Calu3 (cell line): ENCODE data around the gene ARHGAP5. TPM values are rescaled to one million over a fixed set of nuclear protein-coding genes. Genes with fewer than 3 reads are reported as not detected.

ENCODE experiments used
- BruUV-seq: library from RNA; stranded (reverse); fragments of 400-500 nt; replicated peaks from 2 replicates; lab custom pipeline; 2021; lab: Mats Ljungman, UMichigan
- CTCF ChIA-PET: fragments of 300-600 bp; sonication (Branson Sonifier 250); formaldehyde crosslinking; loops from one replicate; lab custom pipeline; 2022; ENCODE audit warnings: antibody characterized with exemption; lab: Charles Lee
- DNase-seq: peaks from one replicate; pipeline ENCODE4 v3.0.0; 2022
- H3K27ac Mint-ChIP-seq: one replicate; pipeline ENCODE4 v1.8.0; 2022; ENCODE audit warnings: mixed read lengths; ENCODE audit not compliant: unreplicated experiment
- H3K27me3 Mint-ChIP-seq: one replicate; pipeline ENCODE4 v1.8.0; 2022; ENCODE audit warnings: mixed read lengths; ENCODE audit not compliant: unreplicated experiment
- H3K36me3 Mint-ChIP-seq: one replicate; pipeline ENCODE4 v1.8.0; 2022; ENCODE audit warnings: mild to moderate bottlenecking, moderate library complexity, mixed read lengths; ENCODE audit not compliant: insufficient read depth, unreplicated experiment
- H3K4me1 Mint-ChIP-seq: one replicate; pipeline ENCODE4 v1.8.0; 2022; ENCODE audit warnings: mild to moderate bottlenecking, low read depth, mixed read lengths; ENCODE audit not compliant: unreplicated experiment
- H3K4me3 Mint-ChIP-seq: one replicate; pipeline ENCODE4 v1.8.0; 2022; ENCODE audit warnings: mild to moderate bottlenecking, low read depth, moderate library complexity, mixed read lengths; ENCODE audit not compliant: unreplicated experiment
- H3K9me3 Mint-ChIP-seq: one replicate; pipeline ENCODE4 v1.8.0; 2022; ENCODE audit warnings: low read depth, mixed read lengths; ENCODE audit not compliant: unreplicated experiment
- CTCF ChIP-seq: fragments of 200-600 bp; IDR thresholded peaks from one replicate; pipeline ENCODE4 v1.8.0; 2022; ENCODE audit warnings: antibody characterized with exemption; ENCODE audit not compliant: unreplicated experiment
- intact Hi-C: fragments of 100-400 bp; cut with micrococcal nuclease; formaldehyde crosslinking; loops from one replicate; pipeline ENCODE4 v1.10.0; 2022; ENCODE audit not compliant: unreplicated experiment
- total RNA-seq: library from RNA; stranded (reverse); gene quantifications from 2 replicates; pipeline ENCODE4 v1.2.3, GENCODE V29; 2022

Gene ARHGAP5
- total RNA-seq, 1 experiment from 2014 or later = 132 TPM

DNA sequence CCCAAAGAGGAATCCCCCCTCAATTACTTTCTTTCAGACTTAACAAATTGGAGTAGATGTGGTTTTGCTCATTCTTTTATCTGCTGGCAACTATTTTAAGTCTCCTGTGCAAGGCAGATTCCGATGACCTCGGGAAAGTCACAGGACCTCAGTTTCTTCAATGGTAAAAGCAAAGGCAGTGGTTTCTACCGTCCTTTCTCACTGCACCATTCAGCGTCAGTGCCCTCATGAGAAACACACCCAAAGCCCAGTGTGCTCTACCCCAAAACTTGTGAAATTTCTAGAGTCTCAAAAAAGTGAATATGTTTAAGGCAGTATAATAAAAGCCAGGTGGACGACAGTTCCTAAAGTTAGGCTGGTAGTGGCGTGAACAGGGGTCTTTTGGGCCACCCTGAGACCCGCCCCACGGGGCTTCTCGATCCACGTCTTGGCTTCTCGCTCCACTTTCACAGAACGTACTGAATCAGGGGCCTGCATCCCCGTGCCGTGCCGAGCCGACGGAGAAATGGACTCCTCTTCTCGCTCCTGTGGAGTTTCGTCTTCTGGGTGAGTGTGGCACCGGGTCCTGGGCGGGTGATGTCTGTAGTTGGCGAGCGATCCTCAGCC lies 1.3 kb upstream of the ARHGAP5 start:
- Mint-ChIP-seq H3K9me3 (no peaks in the 10 kb centered on the region), H3K4me1 (peaks cover 14% of the 10 kb centered on the region), H3K27me3 (no peaks in the 10 kb centered on the region), H3K4me3 (peak overlapping the region; percentile 84), H3K36me3 (peaks cover 49% of the 10 kb centered on the region), H3K27ac (peak overlapping the region; percentile 86)
- TSS peak; percentile 97 for BruUV-seq
- CTCF ChIA-PET = interaction anchor here (1.1 to 1.4 kb wide), 4 partner anchors 9 to 575 kb away, joined by 3 to 6 read pairs (median 4); no protein-coding TSS in a partner anchor
- intact Hi-C loops = loop anchor here (1.0 to 10.0 kb wide), 6 partner anchors 48 to 571 kb away; no protein-coding TSS in a partner anchor
- TF ChIP-seq CTCF = no peak
- DNase-seq = peak; percentile 43

DNA sequence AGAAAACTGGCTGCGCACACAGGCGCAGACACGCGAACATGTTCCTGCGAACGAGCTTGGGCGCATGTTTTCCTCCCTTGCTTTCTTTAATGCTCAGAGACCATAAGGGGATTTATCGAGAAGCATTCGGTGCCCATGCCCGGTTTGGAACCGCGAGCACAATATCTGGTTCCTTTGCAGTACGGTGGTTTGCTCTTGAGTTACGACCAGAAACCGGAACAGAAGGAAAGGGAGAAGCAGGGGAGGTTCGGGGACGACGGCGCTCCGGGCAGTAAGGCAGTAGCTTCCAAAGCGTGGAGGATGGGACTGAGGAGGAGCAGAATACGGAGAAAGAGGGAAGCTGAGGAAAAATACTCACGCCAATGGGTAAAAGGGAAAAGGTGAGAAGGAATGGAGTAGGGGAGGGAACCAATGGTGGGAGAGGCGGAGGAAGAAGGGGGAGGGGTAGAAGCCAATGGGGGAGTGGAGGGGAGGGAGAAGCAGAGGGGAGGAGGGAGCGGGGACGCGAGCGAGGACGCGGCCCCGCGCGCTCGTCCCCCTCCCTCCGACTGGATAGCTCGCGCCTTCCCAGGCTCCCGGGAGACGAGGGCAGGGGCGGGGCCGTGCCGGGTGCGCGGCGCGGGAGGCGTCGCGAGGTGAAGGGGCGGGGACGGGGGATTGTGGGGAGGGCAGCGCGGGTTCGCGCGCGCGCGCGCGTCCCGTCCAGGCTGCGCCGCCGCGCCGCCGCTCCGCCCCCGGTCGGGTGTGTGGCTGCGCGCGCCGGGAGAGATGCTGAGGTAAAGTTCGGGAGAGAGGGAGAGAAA lies 625 bp upstream of the ARHGAP5 start:
- H3K27ac Mint-ChIP-seq = peak overlapping the region; percentile 86
- no peaks in the 10 kb centered on the region for H3K27me3 Mint-ChIP-seq
- H3K9me3 Mint-ChIP-seq = no peaks in the 10 kb centered on the region
- intact Hi-C loops = loop anchor here (1.0 to 10.0 kb wide), 5 partner anchors 49 to 572 kb away; no protein-coding TSS in a partner anchor
- CTCF ChIA-PET = interaction anchor here (0.6 to 1.7 kb wide), 8 partner anchors 10 to 1953 kb away, joined by 3 to 7 read pairs (median 4); no protein-coding TSS in a partner anchor
- H3K36me3 Mint-ChIP-seq = peaks cover 49% of the 10 kb centered on the region
- no peak for TF ChIP-seq CTCF
- peak overlapping the region; percentile 84 for H3K4me3 Mint-ChIP-seq
- no TSS peak for BruUV-seq
- peak; percentile 97 for DNase-seq
- peaks cover 21% of the 10 kb centered on the region for H3K4me1 Mint-ChIP-seq

DNA sequence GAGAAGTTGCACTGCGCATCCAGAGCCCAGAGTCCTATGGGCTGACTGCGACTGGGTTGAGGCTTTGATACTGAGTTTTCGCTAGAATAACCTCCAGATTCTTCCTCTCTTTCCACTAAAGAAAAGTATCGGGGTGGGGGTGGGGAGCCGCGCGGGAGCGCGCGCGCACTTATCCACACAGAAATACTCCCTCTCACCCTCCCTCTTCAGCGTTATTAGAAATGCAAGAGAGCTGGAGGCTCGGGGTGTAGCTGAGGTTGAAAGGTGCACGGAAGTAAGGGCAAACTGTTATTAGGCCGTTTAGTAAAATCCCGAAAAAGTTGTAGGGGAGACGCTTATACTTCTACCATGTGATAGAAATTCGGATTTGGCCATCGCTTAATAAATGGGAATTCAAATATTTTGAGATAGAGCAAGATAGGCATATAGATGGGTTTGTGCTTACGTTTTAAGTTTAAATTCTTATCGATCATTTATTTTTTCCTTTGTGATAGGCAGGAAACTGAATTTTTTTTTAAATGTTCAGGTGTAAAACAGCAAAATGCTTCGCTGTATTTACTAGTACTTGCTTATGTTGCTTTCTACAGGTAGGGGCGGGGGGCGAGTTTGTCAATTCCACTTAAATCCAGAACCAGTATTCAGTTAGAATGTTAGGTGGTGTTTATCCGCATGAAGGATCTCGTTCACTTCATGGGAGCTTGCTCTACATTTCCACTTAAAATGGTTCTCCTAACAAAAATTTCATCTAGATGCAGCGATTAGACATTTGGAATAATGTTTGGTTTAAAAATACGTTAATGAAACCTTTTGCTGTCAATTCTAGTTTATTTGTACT lies 1.1 kb downstream of the ARHGAP5 start:
- H3K36me3 Mint-ChIP-seq = peaks cover 49% of the 10 kb centered on the region
- BruUV-seq = no TSS peak
- CTCF ChIA-PET = interaction anchor here (1.7 kb wide), 1 partner anchor 168 kb away, joined by 4 read pairs; no protein-coding TSS in a partner anchor
- no peaks in the 10 kb centered on the region for H3K27me3 Mint-ChIP-seq
- peak overlapping the region; percentile 86 for H3K27ac Mint-ChIP-seq
- no peak for DNase-seq
- intact Hi-C loops = loop anchor here (5.0 to 10.0 kb wide), 4 partner anchors 51 to 573 kb away; no protein-coding TSS in a partner anchor
- H3K4me3 Mint-ChIP-seq = peak overlapping the region; percentile 84
- H3K4me1 Mint-ChIP-seq = peaks cover 34% of the 10 kb centered on the region
- no peaks in the 10 kb centered on the region for H3K9me3 Mint-ChIP-seq
- no peak for TF ChIP-seq CTCF

GRCh38 chr14:32078858-32079216 lies 1.7 kb downstream of the ARHGAP5 start:
- H3K27ac Mint-ChIP-seq = peak overlapping the region; percentile 86
- TSS peak; percentile 38 for BruUV-seq
- H3K4me1 Mint-ChIP-seq = peaks cover 40% of the 10 kb centered on the region
- CTCF ChIA-PET = no interaction called here
- H3K9me3 Mint-ChIP-seq = no peaks in the 10 kb centered on the region
- H3K36me3 Mint-ChIP-seq = peaks cover 49% of the 10 kb centered on the region
- no peak for TF ChIP-seq CTCF
- no peak for DNase-seq
- intact Hi-C loops = loop anchor here (5.0 to 10.0 kb wide), 4 partner anchors 52 to 574 kb away; no protein-coding TSS in a partner anchor
- peak overlapping the region; percentile 84 for H3K4me3 Mint-ChIP-seq
- no peaks in the 10 kb centered on the region for H3K27me3 Mint-ChIP-seq
